GM18505 (cell line): ENCODE results near the gene PRDM16.

Experiments
- ATAC-seq: cut with Tn5 transposase; IDR thresholded peaks from one replicate; pipeline ENCODE4 v1.9.1; 2021; ENCODE audit not compliant: unreplicated experiment
- POLR2A ChIP-seq: IDR thresholded peaks from 4 replicates; pipeline ENCODE4 v1.6.1; 2011; ENCODE audit warnings: borderline replicate concordance; ENCODE audit not compliant: insufficient read depth, insufficient read length; ENCODE audit errors: extremely low read depth

Gene PRDM16

GRCh38 chr1:3304692-3305091, 235.7 kb downstream of the PRDM16 start:
- no peak for ATAC-seq
- TF ChIP-seq POLR2A, result no peak

DNA sequence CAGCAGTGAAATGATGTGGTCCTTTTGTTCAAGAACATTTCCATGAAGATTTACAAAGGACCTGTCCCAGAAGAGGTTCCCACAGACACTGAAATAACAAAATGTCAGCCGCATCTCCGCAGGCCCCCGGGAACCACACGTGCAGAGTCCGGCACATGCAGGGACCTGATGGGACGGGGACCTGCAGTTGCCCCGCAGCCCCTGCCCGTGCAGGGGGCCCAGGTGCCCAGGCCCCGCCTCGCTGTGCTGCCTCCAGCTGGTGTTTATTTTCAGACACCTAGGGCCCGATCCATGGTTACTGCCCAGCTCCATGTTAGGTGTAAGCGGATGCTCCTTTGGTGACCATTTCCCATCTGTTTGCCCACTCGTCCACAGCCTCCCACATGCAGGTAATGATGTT, 236.2 kb downstream of the PRDM16 start:
- TF ChIP-seq POLR2A, result no peak
- ATAC-seq, result no peak

DNA sequence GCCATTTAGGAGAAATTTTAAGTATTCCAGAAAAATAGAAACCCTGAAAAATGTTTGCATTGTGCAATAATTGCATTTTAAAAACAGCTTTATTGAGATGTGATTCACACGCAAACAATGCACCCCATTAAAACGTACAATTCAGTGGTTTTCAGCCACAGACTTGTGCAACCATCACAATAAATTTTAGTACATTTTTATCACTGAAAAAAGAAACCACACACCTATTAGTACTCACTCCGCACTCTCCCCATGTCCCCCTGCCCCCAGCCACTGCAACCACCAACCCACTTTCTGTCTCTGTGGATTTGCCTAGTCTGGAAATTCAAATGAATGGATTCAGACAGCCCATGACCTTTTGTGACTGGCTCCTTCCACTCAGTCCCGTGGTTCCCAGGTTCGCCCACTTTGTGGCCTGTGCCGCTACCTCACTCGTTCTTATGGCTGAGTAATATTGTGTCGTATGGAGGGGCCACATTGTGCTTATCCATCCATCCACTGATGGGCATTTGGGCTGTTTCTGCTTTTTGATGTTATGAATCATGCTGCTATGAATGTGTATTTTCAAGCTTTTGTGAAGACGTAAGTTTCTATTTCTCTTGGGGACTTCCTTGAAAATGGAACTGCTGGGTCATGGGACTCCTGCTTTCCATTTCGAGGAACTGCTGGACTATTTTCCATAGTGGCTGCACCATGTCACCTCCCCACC, 237.7 kb downstream of the PRDM16 start:
- TF ChIP-seq POLR2A, result no peak

GRCh38 chr1:3307359-3307758, 238.4 kb downstream of the PRDM16 start:
- no peak for TF ChIP-seq POLR2A
- ATAC-seq, result no peak

More for the DNA sequence above, 237.7 kb downstream of the PRDM16 start:
- no peak for ATAC-seq

- no peak for ATAC-seq
- TF ChIP-seq POLR2A, result no peak
Observed at GRCh38 chr1:3308053-3308452, 239.1 kb downstream of the PRDM16 start.

- TF ChIP-seq POLR2A, result no peak
- no peak for ATAC-seq
Observed at GRCh38 chr1:3310718-3311400, 241.9 kb downstream of the PRDM16 start.

DNA sequence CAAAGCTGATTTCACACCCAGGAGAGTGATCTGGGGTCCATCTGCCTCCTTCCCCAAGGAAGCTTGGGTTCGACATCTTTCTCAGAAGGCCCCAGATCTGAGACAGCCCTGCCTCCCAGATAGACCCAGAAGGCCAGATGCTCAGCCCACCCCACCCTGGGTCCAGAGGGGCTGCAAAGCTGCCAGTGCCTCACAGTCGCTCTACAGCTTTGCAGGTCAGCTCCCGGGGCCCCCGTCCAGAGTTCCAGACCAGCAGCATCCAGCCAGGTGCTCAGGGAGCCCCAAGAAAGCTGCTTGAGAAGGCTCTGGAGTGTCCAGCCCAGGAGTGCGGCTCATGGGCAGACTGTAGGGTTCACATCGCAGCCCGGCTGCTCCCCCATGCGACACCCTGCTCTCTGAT, 242.7 kb downstream of the PRDM16 start:
- TF ChIP-seq POLR2A, result no peak
- ATAC-seq, result no peak

DNA sequence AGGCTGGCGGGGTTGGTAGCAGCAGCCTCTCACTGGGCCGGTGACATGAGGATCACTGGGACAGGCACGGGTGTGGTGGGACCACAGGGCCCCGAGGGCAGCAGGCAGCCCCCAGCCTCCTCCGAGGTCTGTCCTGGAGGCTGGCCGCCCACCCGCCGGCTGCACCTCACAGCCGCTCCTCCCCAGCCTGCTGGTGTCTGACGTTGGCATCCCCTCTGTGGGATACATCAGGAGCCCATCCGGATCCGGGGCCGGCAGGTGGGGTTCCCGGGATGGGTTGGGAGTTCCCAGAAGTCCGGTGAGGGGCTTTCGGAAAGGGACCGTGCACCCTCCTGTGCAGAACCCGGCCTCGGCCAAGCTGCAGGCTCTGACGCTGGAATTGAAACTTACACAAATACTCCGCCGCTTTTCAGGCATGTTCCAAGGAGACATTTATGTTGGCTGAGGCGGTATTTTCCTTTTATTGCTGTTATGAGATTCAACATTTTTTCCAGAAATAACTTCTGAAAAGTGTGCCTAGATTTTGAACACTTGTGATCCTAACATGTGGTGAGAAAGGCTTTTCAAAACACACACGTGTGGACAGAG, 243.4 kb downstream of the PRDM16 start:
- no peak for ATAC-seq
- TF ChIP-seq POLR2A, result no peak

DNA sequence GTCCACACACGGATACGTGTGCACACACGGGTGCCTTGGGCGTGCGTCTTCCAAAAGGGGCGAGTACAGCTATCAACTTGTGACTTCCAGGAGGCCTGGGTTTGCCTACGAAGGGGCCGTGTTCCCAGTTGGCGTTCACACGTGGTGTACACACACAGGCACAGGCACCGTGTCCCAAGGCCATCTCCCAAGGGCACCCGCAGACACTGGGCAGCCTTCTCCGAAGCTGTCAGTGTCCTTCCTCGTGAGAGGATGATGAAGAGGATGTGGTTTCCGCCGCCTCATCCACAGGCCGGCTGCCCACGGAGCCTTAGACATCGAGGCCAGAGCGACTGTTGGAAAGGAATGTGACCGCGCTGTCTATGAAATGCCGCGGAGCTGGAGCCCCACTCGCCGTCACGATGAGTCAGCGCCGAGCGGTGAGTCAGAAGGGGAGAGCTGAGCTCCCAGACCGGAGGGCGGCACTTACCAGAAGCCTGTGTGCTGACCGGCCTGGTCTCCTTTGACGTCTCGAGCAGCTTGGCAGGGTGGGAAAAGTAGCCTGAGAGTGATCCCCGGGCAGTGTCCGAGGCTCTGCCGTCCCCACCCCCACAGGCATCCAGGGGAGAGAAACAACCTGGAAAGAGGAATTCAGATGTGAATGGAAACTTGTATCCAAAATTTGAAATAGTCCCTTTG, 244.0 kb downstream of the PRDM16 start:
- no peak for TF ChIP-seq POLR2A

DNA sequence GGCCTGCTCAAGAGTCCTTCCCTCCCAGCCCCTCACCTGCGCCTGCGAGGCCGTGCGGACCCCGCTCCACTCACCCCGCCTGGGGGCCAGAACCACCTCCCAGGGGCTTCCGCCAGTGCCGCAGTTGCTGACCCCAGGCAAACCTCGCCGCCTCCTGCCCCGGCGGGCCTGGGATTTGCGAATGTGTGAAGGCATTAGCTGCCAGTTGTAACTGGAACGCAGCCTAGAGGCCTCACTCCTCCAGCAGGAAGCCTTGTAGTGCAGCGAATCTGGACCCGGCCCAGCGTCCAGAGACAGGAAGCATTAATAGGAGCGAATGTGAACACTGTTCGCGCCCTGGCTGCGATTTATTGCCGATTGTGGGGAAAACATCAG, 244.6 kb downstream of the PRDM16 start:
- no peak for ATAC-seq
- no peak for TF ChIP-seq POLR2A

More for the DNA sequence above, 244.0 kb downstream of the PRDM16 start:
- ATAC-seq, result no peak

DNA sequence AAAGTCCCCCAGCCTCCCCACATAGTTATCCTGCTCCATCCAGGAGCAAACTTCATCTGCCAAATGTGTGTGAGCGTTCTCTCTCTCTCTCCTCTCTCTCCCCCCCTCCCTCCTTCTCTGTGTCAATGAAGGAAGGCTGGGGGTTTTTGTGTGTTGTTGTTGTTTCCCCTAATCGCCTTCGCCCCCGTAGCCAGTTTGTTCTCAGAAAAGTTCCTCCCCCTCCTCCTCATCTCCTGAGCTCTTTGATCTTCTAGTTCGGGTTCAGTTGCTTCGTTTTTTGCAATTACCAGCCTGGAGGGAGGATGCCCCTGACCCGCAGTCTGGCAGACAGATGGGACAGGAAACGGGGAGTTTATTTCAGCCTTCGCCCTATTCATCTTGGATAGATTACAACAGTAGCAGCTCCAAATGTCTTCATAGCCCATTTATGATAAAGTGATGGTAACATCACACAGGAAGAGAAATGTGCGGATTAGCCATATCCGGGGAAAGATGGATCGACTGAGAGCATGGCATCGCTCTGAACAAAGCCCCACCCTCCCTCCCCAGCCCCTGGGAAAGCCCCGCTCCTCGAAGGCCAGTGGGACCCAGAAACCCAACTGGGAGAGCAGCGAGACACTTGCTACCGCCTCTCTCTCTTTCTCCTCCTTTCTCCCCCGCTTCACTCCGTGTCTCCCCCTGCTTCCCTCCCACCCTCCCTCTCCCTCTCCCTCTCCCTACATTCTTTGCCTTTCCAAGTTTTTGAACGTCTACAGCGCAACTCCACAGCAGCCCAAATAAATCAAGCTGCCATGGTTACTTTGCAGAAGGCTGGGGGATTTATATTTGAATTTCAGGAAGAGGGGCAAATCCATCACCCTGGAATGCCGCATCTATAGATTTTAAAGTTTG, 245.7 kb downstream of the PRDM16 start:
- no peak for TF ChIP-seq POLR2A
- ATAC-seq, result no peak

- TF ChIP-seq POLR2A, result no peak
- no peak for ATAC-seq
Observed at GRCh38 chr1:3315399-3316339, 246.7 kb downstream of the PRDM16 start.
